Dermis lymphatic vessel endothelial cell (primary cell): ENCODE results near the gene RBM39. TPM values are rescaled to one million over a fixed set of nuclear protein-coding genes. Genes with fewer than 3 reads are reported as not detected.

Experiments
- total RNA-seq: library from RNA; depleted of rRNA; stranded (reverse); fragments of >200 nt; gene quantifications from 2 replicates; pipeline ENCODE4 v1.2.1, GENCODE V29; 2014

RBM39 gene
- 251 and 349 TPM in 2 replicates for total RNA-seq

GRCh38 chr20:35741892-35742740, at the start of gene RBM39:
Gene RBM39 (minus strand): TSS chr20:35742260. CDS start chr20:35740874, 1,386 bp downstream.

GRCh38 chr20:35771689-35772562, 29.9 kb upstream of the RBM39 start, which contains the start of gene PHF20:
Gene PHF20 (plus strand): TSS chr20:35772015. CDS start chr20:35801523, 29,508 bp downstream.

GRCh38 chr20:35699127-35699956, 42.7 kb downstream of the RBM39 start, which contains the start of the genes NFS1 and ROMO1:
Gene NFS1 (minus strand): TSS chr20:35699352. CDS start chr20:35699288, 64 bp downstream.
Gene ROMO1 (plus strand): TSS chr20:35699405. CDS start chr20:35699633, 228 bp downstream.

GRCh38 chr20:35664466-35665206, 77.4 kb downstream of the RBM39 start, which contains the start of the genes CPNE1 and RBM12:
Gene CPNE1 (minus strand): TSS chr20:35664900. CDS start chr20:35632923, 31,977 bp downstream.
Gene RBM12 (minus strand): TSS chr20:35664900. CDS start chr20:35655322, 9,578 bp downstream.

Other genes starting within 250 kb of the RBM39 start
- not detected in 2 replicates for gene C20orf173, start 212.6 kb downstream of the RBM39 start, total RNA-seq
- gene ERGIC3, start 200.2 kb downstream of the RBM39 start, total RNA-seq: 358 and 363 TPM in 2 replicates
- gene SPAG4, start 126.4 kb downstream of the RBM39 start, total RNA-seq: 14.5 and 21.6 TPM in 2 replicates
- 83.7 and 123 TPM in 2 replicates for gene CPNE1, start 77.4 kb downstream of the RBM39 start, total RNA-seq
- gene RBM12, start 77.4 kb downstream of the RBM39 start, total RNA-seq: 43.7 and 55.0 TPM in 2 replicates
- gene NFS1, start 42.9 kb downstream of the RBM39 start, total RNA-seq: 6.5 and 15.7 TPM in 2 replicates
- gene ROMO1, start 42.9 kb downstream of the RBM39 start, total RNA-seq: 191 and 337 TPM in 2 replicates
- gene PHF20, start 29.8 kb upstream of the RBM39 start, total RNA-seq: 24.8 and 24.9 TPM in 2 replicates
- gene SCAND1, start 212.2 kb upstream of the RBM39 start, total RNA-seq: 48.0 and 62.0 TPM in 2 replicates
- gene CNBD2, start 226.3 kb upstream of the RBM39 start, total RNA-seq: 5.1 and 7.2 TPM in 2 replicates